DMS 273 (cell line): Measurements from ENCODE around the gene ELOVL1.
A peak's percentile ranks its signal among the peaks of the same experiment; 100 is the strongest.

ENCODE experiments used
- DNase-seq: peaks from one replicate; lab custom pipeline; 2025; ENCODE audit not compliant: unreplicated experiment; lab: John Stamatoyannopoulos, UW

The ELOVL1 gene

DNA sequence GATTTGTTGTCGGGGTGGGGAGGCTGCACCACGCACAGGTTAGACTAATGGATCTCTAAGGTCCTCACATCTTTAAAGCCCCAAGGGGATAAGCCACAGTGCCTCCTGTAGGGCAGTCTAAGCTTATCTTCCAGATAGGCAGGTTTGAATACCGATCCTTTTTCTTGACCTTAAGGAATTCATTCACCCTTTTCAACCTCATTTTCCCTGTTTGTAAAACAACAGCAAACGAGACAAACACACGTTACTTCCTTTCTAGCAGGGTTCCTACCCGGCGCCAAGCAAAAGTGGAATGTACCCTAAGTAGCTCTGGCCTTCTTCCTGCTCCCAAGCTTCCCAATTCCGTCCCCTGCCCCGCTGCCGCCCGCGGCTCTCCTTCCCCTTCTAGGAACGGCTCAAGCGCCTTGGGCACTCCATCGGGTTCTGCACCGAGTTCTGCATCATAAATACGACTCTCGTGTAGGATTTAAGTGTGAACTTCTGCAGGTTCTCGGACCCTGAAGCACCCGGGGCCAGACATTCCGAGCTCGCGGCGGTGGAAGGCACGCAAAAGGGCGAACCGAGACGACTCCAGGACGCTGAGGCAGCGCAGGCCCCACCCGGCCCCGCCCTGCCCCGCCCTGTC is 9.6 kb downstream of the ELOVL1 start:
- DNase-seq, result peak; percentile 73

DNA sequence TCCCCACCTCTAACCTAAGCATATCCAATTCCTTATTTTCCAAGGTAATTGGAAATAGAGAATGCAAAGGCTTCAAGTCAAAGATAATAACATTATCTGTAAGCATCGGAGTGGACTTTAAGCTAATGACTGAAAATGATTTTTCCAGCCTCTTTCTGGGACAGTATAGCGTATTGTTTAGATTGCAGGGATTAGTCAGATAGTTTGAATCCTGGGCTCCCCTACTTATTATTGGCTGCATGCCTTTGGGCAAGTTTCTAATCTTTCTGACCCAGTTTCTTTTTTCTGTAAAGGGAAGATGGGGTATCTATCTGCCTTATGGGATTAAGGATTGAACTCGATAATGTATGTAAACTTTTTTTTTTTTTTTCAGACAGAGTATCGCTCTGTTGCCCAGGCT is 10.6 kb downstream of the ELOVL1 start:
- DNase-seq, result no peak

DNA sequence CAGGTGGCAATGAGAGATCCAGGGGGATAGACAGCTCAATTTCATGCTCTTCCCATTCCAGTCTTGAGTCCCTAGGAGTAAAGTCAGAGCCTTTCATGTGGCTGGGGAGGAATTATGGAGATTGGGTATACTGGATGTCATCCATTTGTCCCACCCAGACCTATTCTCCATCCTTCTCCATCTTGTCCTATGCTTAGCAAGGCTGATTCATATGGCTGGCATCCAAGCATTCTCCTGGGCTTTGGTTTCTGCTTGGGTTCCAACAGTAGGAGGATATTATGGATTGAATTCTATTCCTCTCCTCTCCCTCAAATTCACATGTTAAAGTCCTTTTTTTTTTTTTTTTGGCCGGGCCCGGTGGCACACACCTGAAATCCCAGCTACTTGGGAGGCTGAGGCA is 12.9 kb downstream of the ELOVL1 start:
- DNase-seq, result no peak

DNA sequence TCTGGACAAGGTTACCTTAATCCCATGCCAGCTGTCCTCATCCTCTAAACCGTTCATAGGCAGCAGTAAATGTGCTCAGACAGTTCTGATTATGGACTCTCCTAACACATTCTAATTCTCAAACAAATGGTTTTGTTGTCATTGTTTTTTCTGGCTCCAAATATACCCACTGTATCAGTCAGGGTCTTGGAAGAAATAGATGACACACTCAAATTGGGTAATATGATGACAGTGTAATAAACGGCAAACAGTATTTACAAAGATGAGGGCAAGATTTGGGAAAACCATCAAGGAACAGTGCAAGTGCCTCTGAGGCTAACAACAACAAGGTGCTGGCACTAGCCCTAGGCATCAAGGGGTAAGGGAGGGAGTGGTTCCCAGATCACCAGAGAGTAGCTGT is 13.3 kb downstream of the ELOVL1 start:
- no peak for DNase-seq

DNA sequence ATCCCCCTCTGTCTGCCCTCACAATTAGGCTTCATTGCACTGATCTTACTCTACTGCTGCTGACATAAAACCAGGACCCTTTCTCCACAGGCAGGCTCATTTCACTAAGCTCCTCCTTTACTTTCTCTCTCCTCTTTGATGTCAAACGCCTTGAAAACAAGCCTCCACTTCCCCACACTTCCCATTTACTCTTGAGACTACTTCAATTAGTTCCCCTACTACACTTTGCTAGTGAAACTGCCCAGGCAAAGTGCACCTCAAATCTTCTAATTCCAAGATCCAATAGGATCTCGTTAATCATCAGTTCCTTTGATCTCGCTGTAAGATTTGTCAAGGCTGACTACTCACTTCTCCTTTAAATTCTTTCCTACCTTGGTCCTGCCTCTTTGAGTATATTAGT is 14.9 kb downstream of the ELOVL1 start:
- DNase-seq, result no peak

DNA sequence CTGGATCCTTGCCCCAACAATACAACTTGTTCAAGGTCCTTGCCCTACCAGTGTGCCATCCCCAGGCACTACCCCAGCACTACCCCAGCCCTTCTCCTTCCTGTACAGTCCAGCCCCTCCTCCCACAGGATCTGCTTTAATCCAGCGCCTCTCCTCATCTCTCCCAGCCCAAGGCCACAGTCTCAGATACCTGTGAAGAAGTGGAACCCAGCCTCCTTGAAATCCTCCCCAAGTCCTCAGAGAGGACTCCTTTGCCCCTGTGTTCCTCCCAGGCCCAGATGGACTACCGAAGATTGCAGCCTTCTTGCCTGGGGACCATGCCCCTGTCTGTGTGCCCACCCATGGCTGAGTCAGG is 15.5 kb downstream of the ELOVL1 start:
- DNase-seq, result no peak

DNA sequence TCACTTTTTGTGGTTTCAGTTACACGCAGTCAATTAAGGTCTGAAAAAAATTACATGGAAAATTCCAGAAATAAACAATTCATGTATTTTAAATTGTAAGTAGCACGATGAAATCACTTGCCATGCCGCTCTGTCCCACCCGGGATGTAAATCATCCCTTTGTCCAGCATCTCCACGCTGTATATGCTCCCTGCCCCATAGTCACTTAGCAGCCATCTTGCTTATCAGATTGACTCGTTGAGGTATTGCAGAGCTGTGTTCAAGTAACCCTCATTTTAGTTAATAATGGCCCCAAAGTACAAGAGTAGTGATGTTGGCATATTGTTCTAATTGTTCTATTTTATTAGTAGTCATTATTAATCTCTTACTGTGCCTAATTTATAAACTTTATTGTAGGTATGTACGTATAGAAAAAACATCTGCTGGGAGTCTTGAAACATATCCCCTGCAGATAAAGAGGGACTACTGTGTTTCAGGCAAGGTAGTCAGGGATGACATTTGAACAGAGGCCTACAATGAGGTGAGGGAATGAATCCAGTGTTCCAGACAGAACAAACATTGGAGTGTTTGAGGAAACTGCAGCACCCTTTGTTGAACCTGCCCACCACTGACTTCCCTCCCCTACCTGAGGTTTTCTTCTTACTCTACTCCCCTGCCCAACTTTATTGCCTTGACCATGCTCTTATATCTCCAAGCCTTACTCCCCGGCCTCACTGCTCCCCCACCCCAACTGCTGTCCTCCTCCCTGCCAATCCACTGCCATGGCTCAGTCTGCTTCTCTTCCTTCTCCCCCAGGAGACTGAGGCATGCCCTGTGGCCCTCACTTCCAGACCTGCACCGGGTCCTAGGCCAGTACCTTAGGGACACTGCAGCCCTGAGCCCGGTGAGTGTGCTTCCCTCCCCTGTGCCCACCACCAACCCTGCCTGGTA is 16.1 kb downstream of the ELOVL1 start:
- no peak for DNase-seq

DNA sequence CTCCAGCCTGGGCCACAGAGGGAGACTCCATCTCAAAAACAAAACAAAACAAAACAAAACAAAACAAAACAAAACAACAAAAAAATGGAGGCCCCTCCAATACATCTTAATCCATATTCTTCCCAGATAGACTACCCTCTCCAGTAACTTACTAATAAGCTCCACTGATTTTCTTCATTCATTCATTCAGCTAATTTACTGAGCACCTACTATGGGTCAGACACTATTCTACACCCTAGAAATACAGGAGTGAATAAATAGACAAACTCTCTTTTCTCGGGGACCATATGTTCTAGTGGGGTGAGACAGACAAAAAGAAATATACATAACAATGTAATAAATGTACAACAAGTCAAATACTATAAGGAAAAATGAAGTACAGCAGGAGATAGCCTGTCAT is 16.8 kb downstream of the ELOVL1 start:
- no peak for DNase-seq

DNA sequence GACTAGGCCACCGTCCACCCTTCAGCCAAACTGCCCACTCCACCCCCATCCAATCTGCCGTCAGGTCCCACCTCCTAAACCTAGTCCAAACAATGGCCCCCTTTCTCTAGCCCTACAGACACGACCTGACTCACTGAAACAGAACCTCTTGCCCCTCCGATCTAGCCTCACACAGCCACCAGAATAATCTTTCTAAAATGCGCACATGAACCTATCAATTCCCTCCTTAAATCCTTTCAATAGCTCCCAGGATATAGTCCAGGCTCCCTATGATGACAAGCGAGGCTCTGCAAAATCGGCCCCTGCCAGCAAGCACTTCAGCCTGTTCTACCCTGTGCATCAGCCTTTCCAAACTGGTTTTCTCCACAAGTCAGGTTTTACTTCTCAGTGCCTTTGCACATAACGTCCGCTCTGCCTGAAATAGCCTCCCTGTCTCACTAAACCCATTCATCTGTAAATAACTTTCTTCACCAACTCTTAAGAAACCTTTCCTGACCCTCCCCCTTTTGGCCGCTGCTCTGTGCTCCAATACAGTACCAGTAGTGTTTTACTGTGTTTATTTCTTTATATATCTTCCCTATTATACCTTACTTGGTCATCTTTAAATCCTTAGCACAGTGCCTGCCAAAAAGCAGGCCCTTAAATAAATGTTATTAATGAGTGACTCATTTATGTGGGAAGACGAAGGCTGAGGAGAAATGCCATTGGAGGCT is 18.1 kb downstream of the ELOVL1 start:
- no peak for DNase-seq

DNA sequence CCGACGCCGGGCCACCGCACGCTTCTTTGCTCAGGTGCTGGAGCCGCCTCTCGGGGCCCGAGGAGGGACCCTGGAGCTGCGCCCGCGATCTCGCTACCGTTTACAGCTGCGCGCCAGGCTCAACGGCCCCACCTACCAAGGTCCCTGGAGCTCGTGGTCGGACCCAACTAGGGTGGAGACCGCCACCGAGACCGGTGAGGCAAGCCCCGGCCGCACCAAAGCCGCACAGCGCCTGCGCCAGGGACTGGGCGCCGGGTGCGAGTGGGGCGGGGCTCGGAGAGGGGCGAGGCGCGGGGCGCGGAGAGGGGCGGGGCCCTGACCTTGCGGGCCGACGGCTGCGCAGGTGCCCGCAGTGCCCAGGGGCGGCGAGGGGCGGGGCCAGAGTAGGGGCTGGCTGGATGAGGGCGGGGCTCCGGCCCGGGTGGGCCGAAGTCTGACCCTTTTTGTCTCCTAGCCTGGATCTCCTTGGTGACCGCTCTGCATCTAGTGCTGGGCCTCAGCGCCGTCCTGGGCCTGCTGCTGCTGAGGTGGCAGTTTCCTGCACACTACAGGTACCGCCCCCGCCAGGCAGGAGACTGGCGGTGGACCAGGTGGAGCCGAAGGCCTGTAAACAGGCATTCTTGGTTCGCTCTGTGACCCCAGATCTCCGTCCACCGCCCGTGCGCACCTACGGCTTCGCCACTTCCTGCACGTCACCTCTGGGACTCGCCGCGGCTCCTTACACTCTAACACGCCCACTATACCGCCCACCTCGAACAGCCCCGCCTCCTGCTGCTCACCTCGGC is 18.8 kb downstream of the ELOVL1 start:
- DNase-seq, result peak; percentile 93

DNA sequence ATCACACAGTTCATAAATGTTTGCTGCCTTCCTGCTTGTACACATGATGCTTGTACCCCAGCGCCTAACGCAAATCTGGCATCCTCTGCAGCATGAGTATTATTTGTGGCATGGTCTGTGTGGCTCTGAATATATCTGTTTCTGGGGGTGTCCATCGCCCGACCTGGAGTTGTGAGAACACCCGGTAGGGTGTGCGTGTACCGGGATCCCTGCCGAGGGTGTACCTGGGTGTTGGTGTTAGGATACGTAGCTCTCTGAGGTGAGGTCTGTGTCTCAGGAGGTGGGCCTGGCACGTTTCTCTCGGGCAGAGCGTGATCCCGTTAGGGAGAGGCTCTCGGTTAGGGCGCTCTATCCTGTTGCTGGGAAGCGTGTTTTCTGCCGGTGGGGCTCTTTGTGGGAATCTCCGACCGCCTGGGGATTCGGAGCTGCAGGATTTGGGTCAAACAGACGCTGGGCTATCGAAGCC is 19.4 kb downstream of the ELOVL1 start:
- no peak for DNase-seq

DNA sequence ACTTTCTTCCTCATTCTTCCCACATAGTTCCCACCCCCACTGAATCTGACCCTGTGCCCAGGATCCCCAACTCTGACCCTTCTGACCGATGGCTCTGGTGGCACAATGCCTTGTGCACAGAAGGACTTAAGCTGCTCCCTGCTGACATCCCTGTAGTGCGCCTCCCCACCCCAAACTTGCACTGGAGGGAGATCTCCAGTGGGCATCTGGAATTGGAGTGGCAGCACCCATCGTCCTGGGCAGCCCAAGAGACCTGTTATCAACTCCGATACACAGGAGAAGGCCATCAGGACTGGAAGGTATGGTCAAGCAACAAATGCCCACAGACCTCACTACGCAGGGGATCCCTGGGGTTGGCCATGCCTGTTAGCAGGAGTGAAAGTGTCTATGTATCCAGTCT is 21.2 kb downstream of the ELOVL1 start:
- no peak for DNase-seq

DNA sequence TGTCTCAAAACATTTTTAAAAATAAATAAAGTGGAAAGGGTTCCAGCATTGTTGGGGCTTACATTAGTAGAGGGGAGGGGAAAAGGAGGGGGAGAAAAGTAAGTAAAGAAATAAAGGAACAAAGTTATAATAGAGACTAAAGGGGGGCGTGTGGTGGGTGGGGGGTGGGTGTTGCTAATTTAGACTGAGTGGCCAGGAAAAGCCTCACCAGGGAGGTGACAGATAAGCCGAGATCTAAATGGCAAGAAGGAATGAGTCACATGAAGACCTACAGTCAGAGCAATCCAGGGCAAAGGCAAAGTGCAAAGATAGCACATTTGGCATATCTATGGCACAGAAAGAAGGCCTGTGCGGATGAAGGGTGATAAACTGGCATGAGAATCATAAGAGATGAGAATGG is 22.7 kb downstream of the ELOVL1 start:
- DNase-seq, result no peak

DNA sequence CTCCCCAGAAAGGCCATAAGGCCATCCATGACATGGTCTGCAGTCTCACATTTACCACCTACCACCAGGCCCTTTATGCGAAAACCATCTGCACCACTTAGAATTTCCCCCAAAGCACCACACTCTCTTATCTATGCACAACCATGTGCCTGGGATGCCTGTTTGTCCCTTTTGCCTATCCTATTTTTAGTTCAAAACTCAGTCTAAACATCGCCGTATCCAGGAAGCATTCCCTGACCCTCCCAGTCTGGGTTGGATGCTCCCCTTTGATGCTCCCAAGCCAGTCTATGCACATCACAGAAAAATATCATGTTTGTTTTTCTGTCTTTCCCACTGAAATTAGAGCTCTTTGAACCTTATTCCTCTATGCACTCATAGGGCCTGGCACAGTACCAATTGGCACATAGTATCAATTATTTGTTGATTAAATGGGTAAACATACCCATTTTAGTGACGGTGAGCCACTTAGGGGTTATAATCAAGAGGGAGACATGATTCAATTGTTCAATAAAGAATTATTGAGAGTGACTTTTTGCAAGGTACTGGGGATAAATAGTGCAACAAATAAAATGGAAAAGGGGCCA is 23.5 kb downstream of the ELOVL1 start:
- no peak for DNase-seq

DNA sequence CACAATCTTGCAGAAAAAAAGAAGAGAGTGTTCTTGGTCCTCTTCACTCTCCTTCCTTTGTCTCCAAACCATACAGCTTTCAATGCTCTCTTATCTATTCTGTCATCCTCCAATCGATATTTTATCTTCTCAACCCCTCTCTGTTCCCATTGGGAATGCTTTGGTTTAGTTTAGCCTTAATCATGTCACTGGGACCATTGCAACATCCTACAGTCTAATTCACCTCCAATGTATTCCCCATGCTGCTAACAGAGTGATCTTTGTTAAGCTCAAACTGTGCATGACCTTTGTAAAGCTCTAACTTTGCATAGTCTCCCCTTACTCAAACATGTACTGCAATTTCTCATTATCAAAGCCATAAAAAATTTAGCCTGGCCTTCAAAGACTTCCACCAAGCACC is 27.3 kb downstream of the ELOVL1 start:
- DNase-seq, result no peak

DNA sequence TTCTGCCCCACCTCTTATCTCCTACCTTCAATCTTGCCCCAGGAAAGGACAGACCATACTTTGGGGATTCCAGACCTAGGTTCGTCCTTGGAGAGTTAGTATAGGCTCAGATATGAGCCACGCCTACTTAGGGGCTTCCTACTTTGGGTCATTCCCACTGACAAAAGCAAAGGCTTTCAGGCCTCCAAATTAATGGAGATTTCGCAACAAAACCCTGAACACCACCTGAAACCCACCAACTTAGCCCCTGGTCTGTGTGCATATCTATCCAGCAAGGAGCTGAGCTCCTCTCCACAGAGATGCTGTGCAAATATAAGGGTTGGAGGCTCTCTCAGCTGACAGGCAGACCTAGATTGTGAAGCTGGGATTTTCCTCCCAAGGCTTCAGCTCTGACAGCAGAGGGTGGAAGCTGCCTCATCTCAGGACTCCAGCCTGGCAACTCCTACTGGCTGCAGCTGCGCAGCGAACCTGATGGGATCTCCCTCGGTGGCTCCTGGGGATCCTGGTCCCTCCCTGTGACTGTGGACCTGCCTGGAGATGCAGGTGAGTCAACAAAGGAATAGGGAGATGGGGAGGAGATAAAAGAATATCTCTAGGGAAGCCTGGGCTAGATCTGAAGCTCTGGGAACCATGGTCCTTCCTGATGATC is 28.1 kb downstream of the ELOVL1 start:
- DNase-seq, result no peak

DNA sequence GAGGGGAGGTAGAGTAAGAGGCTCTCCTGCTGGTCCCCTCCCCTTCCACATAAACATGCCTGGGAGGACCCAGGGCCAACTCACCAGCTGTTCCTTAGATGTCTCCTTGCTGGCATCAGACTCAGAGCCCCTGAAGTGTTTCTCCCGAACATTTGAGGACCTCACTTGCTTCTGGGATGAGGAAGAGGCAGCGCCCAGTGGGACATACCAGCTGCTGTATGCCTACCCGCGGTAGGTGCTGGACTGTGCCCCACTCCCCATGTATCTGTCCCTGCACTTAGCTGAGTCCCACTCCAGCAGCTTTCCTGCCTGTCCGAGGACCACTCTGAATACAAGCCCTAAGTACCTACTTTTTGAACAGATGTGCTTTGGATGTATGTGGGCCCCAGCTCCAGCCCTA is 29.8 kb downstream of the ELOVL1 start:
- no peak for DNase-seq

DNA sequence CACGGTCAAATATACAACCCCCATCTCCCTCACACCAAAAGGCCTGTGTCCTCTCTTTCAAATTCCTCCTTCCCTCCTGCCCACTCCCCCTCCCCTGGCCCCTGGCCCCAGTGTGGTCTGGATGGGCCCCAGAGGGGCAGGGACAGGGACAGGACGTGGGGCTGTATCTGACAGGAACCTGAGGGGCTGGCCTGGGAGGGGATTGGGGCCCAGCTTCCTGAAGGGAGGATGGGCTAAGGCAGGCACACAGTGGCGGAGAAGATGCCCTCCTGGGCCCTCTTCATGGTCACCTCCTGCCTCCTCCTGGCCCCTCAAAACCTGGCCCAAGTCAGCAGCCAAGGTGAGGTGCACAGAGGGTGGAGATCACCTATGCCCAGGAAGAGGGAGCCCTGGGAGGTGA is 30.2 kb downstream of the ELOVL1 start, which contains the start of gene MPL:
TSS of gene MPL (plus strand) at position 231 of the 400 bp plus-strand sequence. CDS start at position 262, 31 bp downstream.
- DNase-seq, result no peak

DNA sequence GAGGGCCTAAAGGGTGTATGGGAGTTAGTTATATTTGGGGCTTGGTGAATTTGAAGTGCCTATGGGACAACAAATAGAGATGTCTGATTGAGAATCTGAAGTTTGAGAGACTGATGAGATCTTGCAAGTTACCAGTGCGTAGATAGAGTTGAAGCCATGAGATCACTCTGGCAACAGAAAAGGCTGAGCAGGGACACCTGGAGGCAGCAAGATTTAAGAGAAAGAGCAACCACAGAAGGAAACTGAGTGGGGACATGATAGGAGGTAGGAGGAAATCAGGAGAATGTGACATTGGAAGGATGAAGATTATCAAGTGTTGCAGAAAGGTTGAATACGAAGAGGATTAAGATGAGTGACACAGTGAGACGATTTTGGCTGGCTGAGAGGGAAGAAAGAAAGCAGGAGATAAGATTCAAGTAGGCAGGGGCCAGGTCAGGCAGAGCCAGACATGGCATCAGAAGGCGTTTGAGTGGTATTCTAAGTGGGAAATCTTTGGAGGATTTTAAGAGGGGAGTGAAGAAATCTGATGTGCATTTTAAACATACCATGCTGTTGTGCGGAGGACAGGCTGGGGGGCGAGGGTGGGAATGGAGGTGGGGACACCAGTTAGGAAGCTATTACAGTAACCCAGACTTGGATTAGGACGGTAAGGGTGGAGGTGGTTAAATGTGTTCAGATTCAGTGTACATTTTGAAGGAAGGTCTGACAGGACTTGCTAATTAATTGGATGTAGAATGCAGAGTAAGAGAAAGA is 33.2 kb downstream of the ELOVL1 start:
- no peak for DNase-seq
